Measurements from ENCODE around the gene FOXP1.

- TF ChIP-seq CEBPZ (IDR thresholded peaks at IDR 0.05; ENCODE audit: borderline replicate concordance, low read depth, low read length) = no peak
- no peak for TF ChIP-seq MEF2D (tag; conservative IDR thresholded peaks at IDR 0.05; ENCODE audit: low read depth)
- TF ChIP-seq NFIC (IDR thresholded peaks at IDR 0.05) = no peak
- TF ChIP-seq MXI1 (IDR thresholded peaks at IDR 0.05; ENCODE audit: low read depth, low read length) = no peak
- no peak for TF ChIP-seq ZNF395 (CRISPR knock-in tag; IDR thresholded peaks at IDR 0.05)
- no peak for TF ChIP-seq SIX5 (IDR thresholded peaks at IDR 0.05; ENCODE audit: borderline replicate concordance in 1 of 2, insufficient read depth in 1 of 2, low read depth in 1 of 2, low read length in 2 of 2)
- TF ChIP-seq DPF2 (IDR thresholded peaks at IDR 0.05) = no peak
- no peak for TF ChIP-seq CHD2 (IDR thresholded peaks at IDR 0.05; ENCODE audit: low read depth, low read length)
- TF ChIP-seq CUX1 (CRISPR knock-in tag; IDR thresholded peaks at IDR 0.05) = no peak
- TF ChIP-seq, protein P1, sequence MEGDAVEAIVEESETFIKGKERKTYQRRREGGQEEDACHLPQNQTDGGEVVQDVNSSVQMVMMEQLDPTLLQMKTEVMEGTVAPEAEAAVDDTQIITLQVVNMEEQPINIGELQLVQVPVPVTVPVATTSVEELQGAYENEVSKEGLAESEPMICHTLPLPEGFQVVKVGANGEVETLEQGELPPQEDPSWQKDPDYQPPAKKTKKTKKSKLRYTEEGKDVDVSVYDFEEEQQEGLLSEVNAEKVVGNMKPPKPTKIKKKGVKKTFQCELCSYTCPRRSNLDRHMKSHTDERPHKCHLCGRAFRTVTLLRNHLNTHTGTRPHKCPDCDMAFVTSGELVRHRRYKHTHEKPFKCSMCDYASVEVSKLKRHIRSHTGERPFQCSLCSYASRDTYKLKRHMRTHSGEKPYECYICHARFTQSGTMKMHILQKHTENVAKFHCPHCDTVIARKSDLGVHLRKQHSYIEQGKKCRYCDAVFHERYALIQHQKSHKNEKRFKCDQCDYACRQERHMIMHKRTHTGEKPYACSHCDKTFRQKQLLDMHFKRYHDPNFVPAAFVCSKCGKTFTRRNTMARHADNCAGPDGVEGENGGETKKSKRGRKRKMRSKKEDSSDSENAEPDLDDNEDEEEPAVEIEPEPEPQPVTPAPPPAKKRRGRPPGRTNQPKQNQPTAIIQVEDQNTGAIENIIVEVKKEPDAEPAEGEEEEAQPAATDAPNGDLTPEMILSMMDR (IDR thresholded peaks at IDR 0.05 in 2 of 3, conservative IDR thresholded peaks at IDR 0.05 in 1 of 3; ENCODE audit: insufficient read depth in 2 of 3, low read depth in 1 of 3, low read length in 3 of 3) = no peak
- TF ChIP-seq, protein P2, sequence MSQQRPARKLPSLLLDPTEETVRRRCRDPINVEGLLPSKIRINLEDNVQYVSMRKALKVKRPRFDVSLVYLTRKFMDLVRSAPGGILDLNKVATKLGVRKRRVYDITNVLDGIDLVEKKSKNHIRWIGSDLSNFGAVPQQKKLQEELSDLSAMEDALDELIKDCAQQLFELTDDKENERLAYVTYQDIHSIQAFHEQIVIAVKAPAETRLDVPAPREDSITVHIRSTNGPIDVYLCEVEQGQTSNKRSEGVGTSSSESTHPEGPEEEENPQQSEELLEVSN (IDR thresholded peaks at IDR 0.05; ENCODE audit: borderline replicate concordance in 1 of 2, extremely low read depth in 1 of 2, insufficient read depth in 1 of 2, insufficient read length in 1 of 2, low read depth in 1 of 2, low read length in 1 of 2, poor library complexity in 1 of 2, severe bottlenecking in 1 of 2) = no peak
Observed at GRCh38 chr3:71110385-71111222, 472.9 kb downstream of the FOXP1 start.
